ENCODE results near the gene SPCS2. TPM values are rescaled to one million over a fixed set of nuclear protein-coding genes. Genes with fewer than 3 reads are reported as not detected.

Gene SPCS2
- polyA plus RNA-seq, 1 of the 3 experiments (the other 2 are of a cell fraction) = 49.1 TPM

- H2AFZ ChIP-seq (ENCODE audit: low read depth) = no peak overlapping the region
- no peak overlapping the region for H3K4me2 ChIP-seq
- TF ChIP-seq GABPA (IDR thresholded peaks at IDR 0.05; ENCODE audit: low read depth) = no peak
- TF ChIP-seq FOXJ3 (CRISPR knock-in tag; IDR thresholded peaks at IDR 0.05) = no peak
- TF ChIP-seq TEAD4 (IDR thresholded peaks at IDR 0.05; ENCODE audit: borderline replicate concordance, insufficient read depth) = no peak
- TF ChIP-seq, protein P1, sequence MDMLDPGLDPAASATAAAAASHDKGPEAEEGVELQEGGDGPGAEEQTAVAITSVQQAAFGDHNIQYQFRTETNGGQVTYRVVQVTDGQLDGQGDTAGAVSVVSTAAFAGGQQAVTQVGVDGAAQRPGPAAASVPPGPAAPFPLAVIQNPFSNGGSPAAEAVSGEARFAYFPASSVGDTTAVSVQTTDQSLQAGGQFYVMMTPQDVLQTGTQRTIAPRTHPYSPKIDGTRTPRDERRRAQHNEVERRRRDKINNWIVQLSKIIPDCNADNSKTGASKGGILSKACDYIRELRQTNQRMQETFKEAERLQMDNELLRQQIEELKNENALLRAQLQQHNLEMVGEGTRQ (IDR thresholded peaks at IDR 0.05; ENCODE audit: borderline replicate concordance, low read depth, low read length) = no peak
- no peak for TF ChIP-seq FOXM1 (IDR thresholded peaks at IDR 0.05; ENCODE audit: low read depth)
- TF ChIP-seq, protein P2, sequence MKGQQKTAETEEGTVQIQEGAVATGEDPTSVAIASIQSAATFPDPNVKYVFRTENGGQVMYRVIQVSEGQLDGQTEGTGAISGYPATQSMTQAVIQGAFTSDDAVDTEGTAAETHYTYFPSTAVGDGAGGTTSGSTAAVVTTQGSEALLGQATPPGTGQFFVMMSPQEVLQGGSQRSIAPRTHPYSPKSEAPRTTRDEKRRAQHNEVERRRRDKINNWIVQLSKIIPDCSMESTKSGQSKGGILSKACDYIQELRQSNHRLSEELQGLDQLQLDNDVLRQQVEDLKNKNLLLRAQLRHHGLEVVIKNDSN (IDR thresholded peaks at IDR 0.05; ENCODE audit: borderline replicate concordance, low read depth) = no peak
- TF ChIP-seq MAX (IDR thresholded peaks at IDR 0.05; ENCODE audit: low read depth) = no peak
- no peak for TF ChIP-seq TCF12 (IDR thresholded peaks at IDR 0.05)
- TF ChIP-seq EZH2phosphoT487 (IDR thresholded peaks at IDR 0.05; ENCODE audit: borderline replicate concordance, low read depth) = no peak
- TF ChIP-seq PBX3 (IDR thresholded peaks at IDR 0.05) = no peak
- H3K4me1 ChIP-seq (ENCODE audit: control insufficient read depth in 1 of 2, insufficient read depth in 2 of 2, low read depth in 1 of 2, low read length in 1 of 2) = no peaks in the 10 kb centered on the region
- peaks cover 16 to 27% of the 10 kb centered on the region in 2 experiments for H3K36me3 ChIP-seq (replicated peaks in 1 of 2; ENCODE audit: control insufficient read depth in 1 of 2, insufficient read depth in 2 of 2, low read length in 1 of 2)
- 96% methylated on average over 1 of the region's 1 CpG for WGBS (ENCODE audit: low lambda C conversion rate)
- DNase-seq = no peak
- no peaks in the 10 kb centered on the region for H3K9me3 ChIP-seq
- CTCF ChIA-PET = interaction anchor here (1.0 to 3.6 kb wide), 7 partner anchors 21 to 248 kb away, joined by 3 to 14 read pairs (median 4); no protein-coding TSS in a partner anchor
- H3F3A ChIP-seq (replicated peaks; ENCODE audit: insufficient read depth) = no peaks in the 10 kb centered on the region
- POLR2A ChIA-PET = no interaction called here
- H3K27ac ChIP-seq (ENCODE audit: low read depth in 2 of 2, low read length in 1 of 2) = no peak overlapping the region
- H3K27me3 ChIP-seq (ENCODE audit: insufficient read depth) = no peaks in the 10 kb centered on the region
- H3K79me2 ChIP-seq (ENCODE audit: insufficient read depth) = no peaks in the 10 kb centered on the region
- H3K9ac ChIP-seq = no peak overlapping the region
- no peaks in the 10 kb centered on the region for H3K9me2 ChIP-seq
- H4K20me1 ChIP-seq (ENCODE audit: insufficient read depth) = no peaks in the 10 kb centered on the region
- H3K4me3 ChIP-seq (ENCODE audit: low read depth in 2 of 2, low read length in 1 of 2) = no peak overlapping the region
These were observed 53.5 kb downstream of the SPCS2 start for GRCh38 chr11:75002516-75002915.

DNA sequence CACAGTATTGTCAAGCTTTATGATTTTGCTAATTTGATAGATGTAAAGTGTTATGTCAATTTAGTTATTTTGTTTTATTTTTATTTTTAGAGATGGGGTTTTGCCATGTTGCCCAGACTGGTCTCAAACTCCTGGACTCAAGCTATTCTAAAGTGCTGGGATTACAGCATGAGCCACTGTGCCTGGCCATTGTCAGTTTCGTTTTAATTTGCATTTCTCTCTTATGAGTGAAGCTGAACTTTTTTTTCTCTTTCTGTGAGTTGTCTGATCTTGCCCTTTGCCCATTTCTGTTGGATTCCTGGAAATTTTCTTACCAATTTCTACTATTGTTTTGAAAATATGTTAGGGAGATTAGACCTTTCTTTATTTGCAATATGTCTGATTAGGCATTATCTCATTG lies 55.1 kb downstream of the SPCS2 start:
- Histone ChIP-seq H3K27ac (ENCODE audit: low read depth in 2 of 2, low read length in 1 of 2) (no peak overlapping the region), H3K4me2 (no peak overlapping the region), H3K9me2 (no peaks in the 10 kb centered on the region), H3K36me3 (replicated peaks in 1 of 2; ENCODE audit: control insufficient read depth in 1 of 2, insufficient read depth in 2 of 2, low read length in 1 of 2) (peaks cover 14 to 32% of the 10 kb centered on the region in 2 experiments), H3K79me2 (ENCODE audit: insufficient read depth) (no peaks in the 10 kb centered on the region), H3K4me3 (ENCODE audit: low read depth in 2 of 2, low read length in 1 of 2) (no peak overlapping the region), H4K20me1 (ENCODE audit: insufficient read depth) (no peaks in the 10 kb centered on the region), H3F3A (replicated peaks; ENCODE audit: insufficient read depth) (no peaks in the 10 kb centered on the region), H3K27me3 (ENCODE audit: insufficient read depth) (no peaks in the 10 kb centered on the region), H3K9ac (no peak overlapping the region), H3K4me1 (ENCODE audit: control insufficient read depth in 1 of 2, insufficient read depth in 2 of 2, low read depth in 1 of 2, low read length in 1 of 2) (no peaks in the 10 kb centered on the region), H2AFZ (ENCODE audit: low read depth) (no peak overlapping the region), H3K9me3 (no peaks in the 10 kb centered on the region)
- 64% methylated on average over 1 of the region's 1 CpG for WGBS (ENCODE audit: low lambda C conversion rate)
- ChIA-PET POLR2A (no interaction called here), CTCF (interaction anchor here (3.6 kb wide), 1 partner anchor 19 kb away, joined by 14 read pairs; no protein-coding TSS in a partner anchor)
- no peak for DNase-seq
- TF ChIP-seq, protein P1 (IDR thresholded peaks at IDR 0.05; ENCODE audit: borderline replicate concordance, low read depth, low read length) = no peak
- TF ChIP-seq REST (IDR thresholded peaks at IDR 0.05; ENCODE audit: low read depth, low read length) (no peak), MEF2A (IDR thresholded peaks at IDR 0.05; ENCODE audit: borderline replicate concordance, low read depth) (no peak), MAX (IDR thresholded peaks at IDR 0.05; ENCODE audit: low read depth) (no peak), ELF1 (IDR thresholded peaks at IDR 0.05) (no peak), POLR2AphosphoS5 (IDR thresholded peaks at IDR 0.05; ENCODE audit: low read depth, low read length) (no peak)
- TF ChIP-seq, protein P3, sequence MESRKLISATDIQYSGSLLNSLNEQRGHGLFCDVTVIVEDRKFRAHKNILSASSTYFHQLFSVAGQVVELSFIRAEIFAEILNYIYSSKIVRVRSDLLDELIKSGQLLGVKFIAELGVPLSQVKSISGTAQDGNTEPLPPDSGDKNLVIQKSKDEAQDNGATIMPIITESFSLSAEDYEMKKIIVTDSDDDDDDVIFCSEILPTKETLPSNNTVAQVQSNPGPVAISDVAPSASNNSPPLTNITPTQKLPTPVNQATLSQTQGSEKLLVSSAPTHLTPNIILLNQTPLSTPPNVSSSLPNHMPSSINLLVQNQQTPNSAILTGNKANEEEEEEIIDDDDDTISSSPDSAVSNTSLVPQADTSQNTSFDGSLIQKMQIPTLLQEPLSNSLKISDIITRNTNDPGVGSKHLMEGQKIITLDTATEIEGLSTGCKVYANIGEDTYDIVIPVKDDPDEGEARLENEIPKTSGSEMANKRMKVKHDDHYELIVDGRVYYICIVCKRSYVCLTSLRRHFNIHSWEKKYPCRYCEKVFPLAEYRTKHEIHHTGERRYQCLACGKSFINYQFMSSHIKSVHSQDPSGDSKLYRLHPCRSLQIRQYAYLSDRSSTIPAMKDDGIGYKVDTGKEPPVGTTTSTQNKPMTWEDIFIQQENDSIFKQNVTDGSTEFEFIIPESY (IDR thresholded peaks at IDR 0.05; ENCODE audit: borderline replicate concordance, low read depth) = no peak
